Hematopoietic multipotent progenitor cell (in vitro differentiated cells): ENCODE results near the gene RMI1. TPM values are rescaled to one million over a fixed set of nuclear protein-coding genes. Genes with fewer than 3 reads are reported as not detected.
"Not testable (repeated sequence)": the region's sequence is repeated elsewhere in the genome, so short reads cannot be mapped to it uniquely, and the experiment has no call there.

ENCODE experiments used
- DNase-seq, 3 donors: peaks; one replicate each; pipeline ENCODE4 v3.0.0-alpha.2; 2011 to 2015; ENCODE audit warnings: low read depth in 2 of 3, low spot score in 2 of 3
- total RNA-seq: library from RNA; depleted of rRNA; stranded (reverse); fragments of >200 nt; gene quantifications from one replicate; pipeline ENCODE4 v1.2.3, GENCODE V29; 2012

The RMI1 gene
- total RNA-seq: 3.8 TPM

GRCh38 chr9:83980395-83981125 is at the start of gene RMI1:
Gene RMI1, plus strand, starts transcription at chr9:83980805. Its CDS starts 20,182 bp downstream, at chr9:84000987.
- DNase-seq: peak; percentile 97 to 100 (median 99)

- no peak for DNase-seq
Observed at GRCh38 chr9:83930881-83931280, 49.7 kb upstream of the RMI1 start.

- DNase-seq: peak in 1 of 3 donors; percentile 11
Observed at GRCh38 chr9:83932011-83932410, 48.6 kb upstream of the RMI1 start.

GRCh38 chr9:83932851-83933250 is 47.8 kb upstream of the RMI1 start:
- no peak for DNase-seq

GRCh38 chr9:83933790-83934189 is 46.8 kb upstream of the RMI1 start:
- no peak for DNase-seq

- peak in 1 of 3 donors; percentile 15 for DNase-seq
Observed at GRCh38 chr9:83934569-83935275, 45.9 kb upstream of the RMI1 start.

GRCh38 chr9:83935276-83935935 is 45.2 kb upstream of the RMI1 start:
- no peak for DNase-seq

GRCh38 chr9:83936523-83936922 is 44.1 kb upstream of the RMI1 start:
- DNase-seq: no peak

- DNase-seq: peak; percentile 44 to 84 (median 56)
Observed at GRCh38 chr9:83937861-83938455, 42.6 kb upstream of the RMI1 start.

GRCh38 chr9:83940590-83941303 is 39.9 kb upstream of the RMI1 start:
- DNase-seq: no peak

- not testable (repeated sequence) for DNase-seq
Observed at GRCh38 chr9:83948096-83948495, 32.5 kb upstream of the RMI1 start.

- peak in 2 of 3 donors; percentile 62 to 74 for DNase-seq
Observed at GRCh38 chr9:83956086-83956435, 24.5 kb upstream of the RMI1 start.

- peak in 2 of 3 donors; percentile 49 to 52 for DNase-seq
Observed at GRCh38 chr9:83956436-83957247, 24.0 kb upstream of the RMI1 start.

- no peak for DNase-seq
Observed at GRCh38 chr9:83957248-83957513, 23.4 kb upstream of the RMI1 start.

GRCh38 chr9:83959061-83959460 is 21.5 kb upstream of the RMI1 start:
- DNase-seq: no peak

GRCh38 chr9:83960991-83961390 is 19.6 kb upstream of the RMI1 start:
- DNase-seq: no peak

- no peak for DNase-seq
Observed at GRCh38 chr9:83962165-83962564, 18.4 kb upstream of the RMI1 start.

- no peak for DNase-seq
Observed at GRCh38 chr9:83964973-83965349, 15.6 kb upstream of the RMI1 start.

- DNase-seq: no peak
Observed at GRCh38 chr9:83965350-83966208, 15.0 kb upstream of the RMI1 start.
